Ecto neural progenitor cell (in vitro differentiated cells): ENCODE data around the gene PDE3B.
"Not testable (repeated sequence)": the region's sequence is repeated elsewhere in the genome, so short reads cannot be mapped to it uniquely, and the experiment has no call there.

Experiments
- DNase-seq: peaks from one replicate; pipeline ENCODE4 v3.0.0-alpha.2; 2018; ENCODE audit warnings: low spot score

Gene PDE3B

DNA sequence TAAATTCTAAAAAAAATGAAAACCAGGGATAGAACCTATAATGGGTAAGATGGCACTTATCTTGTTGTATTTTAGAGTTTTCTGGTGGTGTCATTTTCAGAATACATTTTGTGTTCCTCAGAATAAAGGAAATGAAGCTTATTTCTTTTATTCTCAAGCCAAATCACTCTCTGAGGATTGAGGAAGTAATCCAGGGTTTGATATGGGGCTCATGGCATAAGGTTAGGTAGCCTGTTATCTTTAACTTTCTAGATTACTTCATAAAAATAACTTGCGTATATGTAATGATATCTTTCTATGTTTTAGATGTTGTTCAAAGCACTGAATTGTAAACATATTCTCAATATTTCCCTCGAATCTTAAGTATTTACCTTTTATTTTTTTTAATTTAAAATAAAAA, 33.5 kb downstream of the PDE3B start:
- DNase-seq = no peak

DNA sequence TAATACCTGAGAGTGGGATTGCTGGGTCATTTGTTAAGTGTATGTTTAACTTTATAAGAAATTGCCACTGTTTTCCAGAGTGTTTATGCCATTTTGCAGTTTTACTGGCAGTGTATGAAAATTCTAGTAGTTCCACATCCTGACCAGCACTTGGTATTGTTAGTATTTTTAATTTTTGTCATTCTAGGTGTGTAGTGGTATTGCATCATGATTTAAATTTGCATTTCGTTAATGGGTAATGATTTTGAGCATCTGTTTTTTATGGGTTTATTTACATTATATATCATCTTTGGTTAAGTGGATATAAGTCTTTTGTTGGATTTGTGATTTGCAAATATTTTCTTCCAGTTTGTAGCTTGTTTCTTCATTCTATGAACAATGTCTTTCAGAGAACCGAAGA, 34.7 kb downstream of the PDE3B start:
- no peak for DNase-seq

DNA sequence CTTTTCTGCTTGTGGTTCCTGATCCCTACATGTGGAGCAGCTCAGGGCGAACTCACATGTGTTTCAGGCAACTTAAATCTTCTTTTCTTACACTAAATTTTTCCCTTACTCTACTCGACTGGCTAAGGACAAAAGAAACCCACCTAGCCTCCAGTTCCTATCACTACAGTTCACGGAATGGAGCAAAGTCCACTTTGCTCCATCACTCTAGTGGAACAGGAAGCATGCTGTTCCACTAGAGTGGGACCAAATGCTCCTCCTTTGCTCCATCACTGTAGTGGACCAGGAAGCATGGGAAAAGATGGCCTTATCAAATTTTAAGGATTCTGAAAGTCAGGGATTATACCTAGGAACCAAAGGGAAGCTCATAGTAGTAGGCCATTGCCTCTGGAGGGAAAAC, 36.1 kb downstream of the PDE3B start:
- no peak for DNase-seq

DNA sequence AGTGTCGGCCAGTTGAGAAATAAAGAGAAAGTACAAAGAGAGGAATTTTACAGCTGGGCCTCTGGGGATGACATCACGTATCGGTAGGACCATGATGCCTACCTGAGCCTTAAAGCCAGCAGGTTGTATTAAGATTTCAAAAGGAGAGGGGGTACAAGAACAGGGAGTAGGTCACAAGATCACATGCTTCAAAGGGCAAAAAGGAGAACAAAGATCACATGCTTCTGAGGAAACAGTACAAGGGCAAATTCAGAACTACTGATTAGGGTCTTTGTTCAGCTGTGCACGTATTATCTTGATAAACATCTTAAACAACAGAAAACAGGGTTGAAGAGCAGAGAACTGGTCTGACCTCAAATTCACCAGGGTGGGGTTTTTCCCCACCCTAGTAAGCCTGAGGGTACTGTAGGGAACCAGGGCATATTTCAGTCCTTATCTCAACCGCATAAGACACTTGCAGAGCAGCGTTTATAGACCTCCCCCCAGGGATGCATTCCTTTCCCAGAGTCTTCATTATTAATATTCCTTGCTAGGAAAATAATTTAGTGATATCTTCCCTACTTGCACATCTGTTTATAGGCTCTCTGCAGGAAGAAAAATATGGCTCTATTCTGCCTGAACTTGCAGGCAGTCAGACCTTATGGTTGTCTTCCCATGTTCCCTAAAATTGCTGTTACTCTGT, 40.8 kb downstream of the PDE3B start:
- not testable (repeated sequence) for DNase-seq

DNA sequence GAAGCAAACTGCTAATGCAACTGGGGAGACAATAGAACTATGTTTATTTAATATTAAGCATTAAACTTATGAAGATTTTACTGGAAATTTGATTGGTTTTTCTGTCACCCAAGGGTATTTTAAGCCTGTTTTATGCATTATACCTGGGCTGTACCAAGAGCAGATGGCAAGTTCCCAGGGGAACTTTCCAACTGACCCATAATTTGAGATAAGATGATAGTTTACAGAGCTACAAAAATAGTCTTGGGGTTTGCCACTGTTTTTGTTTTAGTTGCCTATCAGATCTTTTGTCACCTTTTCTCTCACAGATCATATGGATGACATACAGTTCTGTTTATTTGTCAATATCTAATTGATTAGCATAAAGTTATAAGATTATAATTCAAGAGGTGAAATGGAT, 43.9 kb downstream of the PDE3B start:
- DNase-seq = no peak

DNA sequence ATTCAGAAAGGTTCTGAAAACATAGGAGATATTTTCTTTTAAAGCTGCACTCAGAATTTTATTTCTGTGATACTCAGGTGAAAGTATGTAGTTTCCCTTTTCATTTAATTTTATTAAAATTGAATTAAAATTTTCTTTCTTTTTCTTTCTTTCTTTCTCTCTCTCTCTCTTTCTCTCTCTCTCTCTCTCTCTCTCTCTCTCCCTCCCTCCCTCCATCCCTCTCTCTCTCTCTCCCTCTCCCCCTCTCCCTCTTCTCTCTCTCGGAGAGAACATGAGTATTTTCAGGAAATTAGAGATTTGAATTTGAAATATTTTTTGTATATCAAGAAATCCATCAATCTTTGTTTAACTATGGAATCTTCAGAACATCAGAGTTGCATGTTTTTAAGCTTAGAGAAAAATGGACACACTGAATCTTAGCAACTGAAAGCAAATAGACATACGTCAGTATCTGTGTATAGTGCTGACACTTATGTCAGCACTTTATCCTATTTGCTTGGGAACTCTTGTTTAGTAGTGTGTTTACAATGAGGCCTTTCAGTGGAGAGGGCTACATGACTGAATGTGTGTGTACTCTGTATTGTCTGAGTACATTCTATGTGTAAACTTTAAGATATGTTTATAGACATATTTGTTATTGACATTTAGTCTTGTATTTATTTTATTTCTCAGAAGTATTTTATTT, 44.5 kb downstream of the PDE3B start:
- no peak for DNase-seq

DNA sequence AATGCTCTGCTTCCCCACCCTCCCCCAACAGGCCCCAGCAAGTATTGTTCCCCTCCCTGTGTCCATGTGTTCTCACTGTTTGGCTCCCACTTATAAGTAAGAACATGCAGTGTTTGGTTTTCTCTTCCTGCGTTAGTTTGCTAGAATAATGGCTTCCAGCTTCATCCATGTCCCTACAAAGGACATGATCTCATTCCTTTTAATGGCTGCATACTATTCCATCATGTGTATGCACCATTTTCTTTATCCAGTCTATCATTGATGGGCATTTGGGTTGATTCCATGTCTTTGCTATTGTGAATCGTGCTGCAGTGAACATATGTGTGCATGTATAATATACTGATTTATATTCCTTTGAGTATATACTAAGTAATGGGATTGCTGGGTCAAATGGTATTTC, 52.1 kb downstream of the PDE3B start:
- DNase-seq = not testable (repeated sequence)

DNA sequence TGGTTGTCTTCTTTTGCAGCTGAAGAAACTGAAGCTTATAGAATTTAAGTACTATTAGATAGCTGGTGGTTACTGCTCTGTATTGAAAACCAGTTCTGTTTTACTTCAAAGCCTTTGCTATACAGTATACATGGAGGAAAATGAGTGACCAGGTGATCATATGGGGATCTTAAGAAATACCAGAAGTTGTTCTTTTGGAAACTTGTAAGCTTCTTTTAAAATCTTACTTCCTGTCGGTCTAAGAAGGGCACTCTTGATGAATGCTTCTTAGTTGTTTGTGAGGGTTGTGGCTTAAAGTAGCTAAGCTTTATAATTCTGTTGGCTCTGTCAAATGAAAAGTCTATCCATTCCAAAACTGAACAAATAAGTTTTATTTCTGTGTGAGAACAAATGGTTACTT, 55.2 kb downstream of the PDE3B start:
- no peak for DNase-seq

DNA sequence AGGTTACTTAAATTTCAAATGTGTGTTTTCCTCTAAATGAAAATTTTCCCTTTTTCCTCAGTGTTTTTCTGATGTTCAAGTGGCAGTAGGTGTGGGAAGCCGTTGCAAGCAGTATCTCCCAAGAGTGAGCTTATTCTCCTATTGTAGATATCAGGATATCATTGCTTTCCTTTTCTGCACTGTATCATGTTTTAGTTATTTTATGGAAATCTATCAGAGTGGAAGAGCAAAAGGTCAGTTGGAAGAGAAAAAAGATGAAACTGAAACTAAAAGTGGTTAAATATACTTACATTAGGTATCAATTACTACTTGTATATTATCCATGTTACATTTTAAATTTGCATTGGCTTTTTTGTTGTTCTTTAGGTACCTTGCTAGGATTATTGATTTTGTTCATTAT, 57.0 kb downstream of the PDE3B start:
- DNase-seq = no peak

DNA sequence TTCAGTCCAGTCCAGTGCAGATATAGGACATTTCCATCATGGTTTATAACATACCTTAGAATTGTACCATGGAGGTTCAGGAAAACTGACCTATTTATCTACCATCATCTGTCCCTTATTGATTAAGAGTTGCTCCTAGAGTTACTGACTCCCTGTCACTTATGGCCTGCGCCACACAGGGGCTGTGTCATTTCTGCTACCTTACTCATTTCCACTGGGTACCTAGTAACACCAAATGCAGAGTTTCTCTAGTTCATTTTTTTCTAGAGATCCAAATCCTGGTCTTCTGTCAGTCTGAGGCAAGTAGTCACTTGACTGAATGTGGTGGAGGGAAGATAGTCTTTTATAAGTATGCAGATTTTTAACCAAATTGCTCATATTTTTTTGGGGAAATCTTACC, 59.2 kb downstream of the PDE3B start:
- no peak for DNase-seq

DNA sequence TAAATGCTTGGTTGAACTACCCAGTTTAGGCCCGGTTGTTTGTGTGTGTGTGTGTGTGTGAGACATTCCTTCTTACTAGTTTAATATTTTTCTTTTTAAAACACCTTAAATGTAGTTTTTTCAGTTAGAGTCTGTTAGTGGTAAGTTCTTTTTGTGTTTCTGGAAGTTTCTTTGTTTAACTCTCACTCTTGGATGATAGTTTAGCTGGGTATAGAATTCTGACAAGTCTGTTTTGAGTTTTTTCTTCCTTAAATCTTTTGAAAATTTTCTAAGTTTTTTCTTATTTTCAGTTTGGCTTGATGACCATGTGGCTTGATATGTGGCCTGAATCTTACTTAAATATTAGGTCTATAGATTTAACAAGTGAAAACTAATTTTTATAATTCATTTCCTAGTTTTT, 60.1 kb downstream of the PDE3B start:
- no peak for DNase-seq

DNA sequence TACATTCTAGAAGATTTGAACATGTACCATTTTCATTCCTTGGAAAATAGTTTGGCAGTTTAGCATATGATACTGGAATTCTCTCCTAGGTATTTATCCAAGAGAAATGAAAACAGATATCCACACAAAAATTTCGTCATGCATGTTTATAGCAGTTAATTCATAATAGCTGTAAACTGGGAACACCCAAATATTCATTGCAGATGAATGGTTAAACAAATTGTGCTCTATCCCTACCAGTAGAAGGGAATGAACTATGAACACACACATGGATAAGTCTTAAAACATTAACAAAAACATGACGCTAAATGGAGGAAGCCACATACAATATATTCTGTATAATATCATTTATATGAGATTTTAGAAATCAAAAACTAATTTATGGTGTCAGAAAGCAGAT, 61.5 kb downstream of the PDE3B start:
- no peak for DNase-seq

DNA sequence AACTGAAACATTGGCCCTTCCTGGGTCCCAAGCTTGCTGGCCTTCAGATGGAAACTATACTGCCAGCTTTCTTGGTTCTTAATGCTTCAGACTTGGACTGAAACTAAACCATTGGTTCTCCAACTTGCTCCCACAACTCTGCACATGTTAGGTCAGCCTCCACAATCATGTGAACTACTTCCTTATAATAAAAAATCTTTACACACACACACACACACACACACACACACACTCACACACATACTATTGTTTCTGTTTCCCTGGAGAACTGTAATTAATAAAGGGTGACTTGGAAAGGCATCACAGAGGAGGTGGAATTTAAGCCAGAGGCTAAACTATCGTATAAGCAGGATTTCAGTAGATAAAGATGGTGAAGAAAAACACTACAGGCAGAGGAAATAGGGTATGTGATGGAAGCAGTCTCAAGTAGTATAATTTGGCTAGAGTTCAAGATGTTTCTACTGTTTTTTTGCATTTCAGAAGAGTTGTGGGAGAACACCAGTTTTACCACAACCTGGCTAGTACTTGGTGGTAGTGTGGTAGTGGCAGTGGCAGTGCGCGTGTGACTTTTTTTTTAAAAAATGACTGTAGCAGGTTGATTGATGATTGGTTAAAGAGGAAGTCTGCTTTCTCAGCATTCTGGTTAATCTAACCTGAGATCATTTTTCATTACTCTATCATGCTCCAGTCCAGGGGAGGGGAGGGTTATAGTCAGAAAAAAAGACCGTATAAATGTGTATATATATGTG, 70.1 kb downstream of the PDE3B start:
- DNase-seq = no peak

DNA sequence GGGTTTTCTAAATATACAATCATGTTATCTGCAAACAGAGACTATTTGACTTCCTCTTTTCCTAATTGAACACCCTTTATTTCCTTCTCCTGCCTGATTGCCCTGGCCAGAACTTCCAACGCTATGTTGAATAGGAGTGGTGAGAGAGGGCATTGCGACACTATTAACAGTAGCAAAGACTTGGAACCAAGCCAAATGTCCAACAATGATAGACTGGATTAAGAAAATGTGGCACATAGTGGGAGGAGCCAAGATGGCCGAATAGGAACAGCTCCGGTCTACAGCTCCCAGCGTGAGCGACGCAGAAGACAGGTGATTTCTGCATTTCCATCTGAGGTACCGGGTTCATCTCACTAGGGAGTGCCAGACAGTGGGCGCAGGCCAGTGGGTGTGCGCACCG, 72.1 kb downstream of the PDE3B start:
- not testable (repeated sequence) for DNase-seq

DNA sequence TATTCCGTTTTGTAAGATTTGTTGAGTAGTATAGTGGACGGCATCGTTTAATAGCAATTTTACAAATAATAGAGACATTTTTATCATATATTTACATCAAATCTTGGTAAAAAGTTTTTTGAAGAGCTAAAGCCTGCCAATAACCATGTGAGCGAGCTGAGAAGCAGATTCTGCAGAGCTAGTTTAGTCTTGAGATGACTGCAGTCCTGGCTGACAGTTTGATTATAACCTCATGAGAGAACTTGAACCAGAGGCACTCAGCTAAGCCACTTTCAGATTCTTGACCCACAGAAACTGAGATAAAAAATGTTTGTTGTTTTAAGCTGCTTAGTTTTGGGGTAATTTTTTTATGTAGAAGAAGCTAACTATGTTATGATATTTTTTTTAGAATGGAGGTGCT, 78.9 kb downstream of the PDE3B start:
- no peak for DNase-seq

DNA sequence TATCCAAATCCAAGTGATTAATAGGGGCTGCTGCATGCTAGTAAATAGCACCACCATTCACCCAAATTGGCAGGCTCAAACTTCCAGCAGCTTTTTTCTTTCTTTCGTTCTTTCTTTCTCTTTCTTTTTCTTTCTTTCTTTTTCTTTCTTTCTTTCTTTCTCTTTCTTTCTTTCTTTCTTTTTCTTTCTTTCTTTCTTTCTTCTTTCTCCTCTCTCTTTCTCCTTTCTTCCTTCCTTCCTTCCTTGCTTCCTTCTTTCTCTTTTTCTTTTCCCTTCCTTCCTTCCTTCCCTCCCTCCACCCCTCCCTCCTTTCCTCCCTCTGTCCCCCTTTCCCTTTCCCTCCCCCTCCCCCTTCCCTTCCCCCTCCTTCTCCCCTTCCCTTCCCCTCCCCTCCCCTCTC, 81.5 kb downstream of the PDE3B start:
- DNase-seq = no peak

DNA sequence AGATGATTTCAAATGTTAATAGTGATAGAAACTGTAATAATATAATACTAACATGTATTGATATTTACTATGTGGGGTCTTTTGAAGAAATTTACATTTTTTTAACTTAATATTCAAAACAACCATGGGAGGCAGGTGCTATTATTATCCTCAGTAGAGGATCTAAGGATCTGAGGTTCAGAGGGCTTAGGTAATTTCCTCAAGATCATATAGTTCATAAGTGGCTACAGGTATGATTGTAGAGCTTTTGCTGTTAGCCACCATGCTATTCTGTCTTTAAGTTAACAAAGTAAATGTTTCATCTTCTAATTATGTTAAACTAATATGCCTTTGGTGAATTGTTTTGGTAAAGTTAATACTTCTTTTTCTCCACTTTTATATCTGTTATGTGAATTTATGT, 83.6 kb downstream of the PDE3B start:
- no peak for DNase-seq

DNA sequence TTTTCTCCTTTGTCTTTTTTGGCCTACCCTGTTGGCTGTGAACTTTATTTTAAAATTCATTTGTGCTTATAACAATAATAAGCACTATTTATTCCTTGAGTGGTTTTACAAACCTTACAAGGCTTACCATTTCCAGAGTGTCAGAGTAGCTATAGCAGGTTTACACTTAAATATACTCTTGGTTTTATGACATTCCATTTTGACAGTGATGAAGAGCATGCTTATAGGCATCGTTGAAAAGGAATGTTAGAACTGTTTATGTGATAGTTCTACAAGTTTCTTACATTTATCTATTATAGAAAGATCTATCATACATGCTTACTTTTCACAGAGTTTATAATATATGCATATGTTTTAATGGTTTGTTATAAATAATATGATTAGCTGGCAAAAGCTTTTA, 84.1 kb downstream of the PDE3B start:
- DNase-seq = no peak

DNA sequence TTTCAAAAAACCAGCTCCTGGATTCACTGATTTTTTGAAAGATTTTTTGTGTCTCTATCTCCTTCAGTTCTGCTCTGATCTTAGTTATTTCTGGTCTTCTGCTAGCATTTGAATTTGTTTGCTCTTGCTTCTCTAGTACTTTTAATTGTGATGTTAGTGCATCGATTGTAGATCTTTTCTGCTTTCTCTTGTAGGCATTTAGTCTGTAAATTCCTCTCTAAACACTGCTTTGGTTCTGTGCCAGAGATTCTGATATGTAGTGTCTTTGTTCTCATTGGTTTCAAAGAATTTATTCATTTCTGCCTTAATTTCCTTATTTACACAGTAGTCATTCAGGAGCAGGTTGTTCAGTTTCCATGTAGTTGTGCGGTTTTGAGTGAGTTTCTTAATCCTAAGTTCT, 96.9 kb downstream of the PDE3B start:
- not testable (repeated sequence) for DNase-seq

DNA sequence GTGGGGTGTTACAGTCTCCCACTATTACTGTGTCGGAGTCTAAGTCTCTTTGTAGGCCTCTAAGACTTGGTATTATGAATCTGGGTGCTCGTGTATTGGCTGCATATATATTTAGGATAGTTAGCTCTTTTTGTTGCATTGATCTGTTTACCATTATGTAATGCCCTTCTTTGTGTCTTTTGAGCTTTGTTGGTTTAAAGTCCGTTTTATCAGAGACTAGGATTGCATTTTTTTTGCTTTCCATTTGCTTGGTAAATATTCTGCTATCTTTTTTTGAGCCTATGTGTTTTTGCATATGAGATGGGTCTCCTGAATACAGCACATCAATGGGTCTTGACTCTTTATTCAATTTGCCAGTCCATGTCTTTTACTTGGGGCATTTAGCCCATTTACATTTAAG, 97.6 kb downstream of the PDE3B start:
- DNase-seq = no peak

DNA sequence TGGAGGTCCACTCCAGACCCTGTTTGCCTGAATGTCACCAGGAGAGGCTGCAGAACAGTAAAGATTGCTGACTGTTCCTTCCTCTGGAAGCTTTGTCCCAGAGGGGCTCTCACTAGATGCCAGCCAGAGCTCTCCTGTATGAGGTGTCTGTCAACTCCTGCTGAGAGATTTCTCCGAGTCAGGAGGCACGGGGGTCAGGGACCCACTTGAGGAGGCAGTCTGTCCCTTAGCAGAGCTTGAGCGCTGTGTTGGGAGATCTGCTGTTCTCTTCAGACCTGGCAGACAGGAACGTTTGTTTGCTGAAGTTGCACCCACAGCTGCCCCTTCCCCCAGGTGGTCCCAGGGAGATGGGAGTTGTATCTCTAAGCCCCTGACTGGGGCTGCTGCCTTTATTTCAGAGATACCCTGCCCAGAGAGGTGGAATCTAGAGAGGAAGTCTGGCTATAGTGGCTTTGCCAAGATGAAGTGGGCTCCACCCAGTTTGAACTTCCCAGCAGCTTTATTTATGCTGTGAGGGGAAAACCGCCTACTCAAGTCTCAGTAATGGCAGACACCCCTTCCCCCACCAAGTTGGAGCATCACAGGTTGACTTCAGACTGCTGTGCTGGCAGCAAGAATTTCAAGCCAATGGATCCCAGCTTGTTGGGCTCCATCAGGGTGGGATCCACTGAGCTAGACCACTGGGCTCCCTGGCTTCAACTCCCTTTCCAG, 99.4 kb downstream of the PDE3B start:
- no peak for DNase-seq

DNA sequence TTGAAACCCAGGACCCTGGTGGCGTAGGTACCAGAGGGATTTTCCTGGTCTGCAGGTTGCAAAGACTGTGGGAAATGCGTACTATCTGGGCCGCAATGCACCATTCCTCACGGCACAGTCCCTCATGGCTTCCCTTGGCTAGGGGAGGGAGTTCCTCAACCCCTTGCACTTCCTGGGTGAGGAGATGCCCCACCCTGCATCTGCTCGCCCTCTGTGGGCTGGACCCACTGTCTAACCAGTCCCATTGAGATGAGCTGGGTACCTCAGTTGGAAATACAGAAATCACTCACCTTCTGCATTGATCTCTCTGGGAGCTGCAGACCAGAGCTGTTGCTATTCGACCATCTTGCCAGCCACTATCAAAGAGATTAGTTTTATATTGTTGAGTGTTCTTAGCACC, 100.1 kb downstream of the PDE3B start:
- DNase-seq = not testable (repeated sequence)
